Panc1 (cell line): ENCODE measurements around the gene B4GALNT4.

ENCODE experiments used
- POLR2AphosphoS5 ChIP-seq: IDR thresholded peaks from 2 replicates; pipeline ENCODE4 v1.6.1; 2012; ENCODE audit warnings: mild to moderate bottlenecking, low read depth, low read length, moderate library complexity
- SIN3A ChIP-seq: IDR thresholded peaks from 2 replicates; pipeline ENCODE4 v1.6.1; 2012; ENCODE audit warnings: low read depth, mild to moderate bottlenecking, low read length, moderate library complexity, borderline replicate concordance; ENCODE audit not compliant: insufficient read depth

GRCh38 chr11:420911-421321 is 51.6 kb downstream of the B4GALNT4 start:
- no peak for TF ChIP-seq POLR2AphosphoS5
- no peak for TF ChIP-seq SIN3A
